ENCODE measurements around the gene SUGP2.

- TF ChIP-seq POLR2A (IDR thresholded peaks at IDR 0.05; ENCODE audit: low read depth, low read length), result no peak
- TF ChIP-seq POLR2AphosphoS5 (IDR thresholded peaks at IDR 0.05; ENCODE audit: low read depth, low read length), result no peak
These were observed 19.6 kb upstream of the SUGP2 start for GRCh38 chr19:19052921-19053320.

Data from GM12892 (cell line).